Astrocyte of the cerebellum (primary cell): ENCODE results near the gene UCN2.

ENCODE experiments used
- DNase-seq: peaks from one replicate; pipeline ENCODE4 v3.0.0-alpha.2; 2011; ENCODE audit warnings: low read depth
- H3K4me3 ChIP-seq: 2 replicates; pipeline ENCODE4 v1.5.1; 2011; ENCODE audit warnings: mild to moderate bottlenecking, low read depth, low read length, moderate library complexity
- CTCF ChIP-seq: IDR thresholded peaks from 2 replicates; pipeline ENCODE4 v1.5.1; 2012; ENCODE audit warnings: low read length, low read depth, moderate library complexity, mild to moderate bottlenecking; ENCODE audit errors: missing control alignments
- in situ Hi-C: cut with HindIII; loops from 2 replicates; pipeline ENCODE4 v1.10.0; 2017; ENCODE audit warnings: low sequenced_read_pairs

UCN2 gene

GRCh38 chr3:48569400-48569799 lies 5.8 kb upstream of the UCN2 start:
- in situ Hi-C loops, result no loop called here
- no peak for TF ChIP-seq CTCF
- no peak overlapping the region for H3K4me3 ChIP-seq
- DNase-seq, result no peak

- DNase-seq, result no peak
- no peak overlapping the region for H3K4me3 ChIP-seq
- in situ Hi-C loops, result no loop called here
- no peak for TF ChIP-seq CTCF
Measured at GRCh38 chr3:48568476-48568875, 4.9 kb upstream of the UCN2 start.

- in situ Hi-C loops, result no loop called here
Measured at GRCh38 chr3:48567500-48567899, 3.9 kb upstream of the UCN2 start.

GRCh38 chr3:48567090-48567489 lies 3.5 kb upstream of the UCN2 start:
- no peak for DNase-seq
- TF ChIP-seq CTCF, result no peak
- no peak overlapping the region for H3K4me3 ChIP-seq
- in situ Hi-C loops, result no loop called here

More at GRCh38 chr3:48567500-48567899, 3.9 kb upstream of the UCN2 start:
- no peak overlapping the region for H3K4me3 ChIP-seq
- TF ChIP-seq CTCF, result no peak
- no peak for DNase-seq

GRCh38 chr3:48566401-48566760 lies 2.8 kb upstream of the UCN2 start:
- TF ChIP-seq CTCF, result no peak

GRCh38 chr3:48565591-48566400 lies 2.2 kb upstream of the UCN2 start:
- peak; percentile 34 for DNase-seq

More at GRCh38 chr3:48566401-48566760, 2.8 kb upstream of the UCN2 start:
- in situ Hi-C loops, result no loop called here
- no peak for DNase-seq
- H3K4me3 ChIP-seq, result no peak overlapping the region

More at GRCh38 chr3:48565591-48566400, 2.2 kb upstream of the UCN2 start:
- H3K4me3 ChIP-seq, result no peak overlapping the region
- TF ChIP-seq CTCF, result no peak
- in situ Hi-C loops, result no loop called here
